Loucy (cell line): ENCODE data around the gene HOXD8.

ENCODE experiments used
- H2AFZ ChIP-seq: fragments of 200-600 bp; sonication (generic); 2 replicates; pipeline ENCODE4 v1.6.0; 2016; ENCODE audit warnings: antibody characterized with exemption, mild to moderate bottlenecking, low read length, moderate library complexity
- H3F3A ChIP-seq: fragments of 200-600 bp; 2 replicates; pipeline ENCODE4 v1.6.0; 2016; ENCODE audit warnings: antibody characterized with exemption, low read depth, mild to moderate bottlenecking
- H3K27me3 ChIP-seq: fragments of 200-600 bp; sonication (generic); 2 replicates; pipeline ENCODE4 v1.6.1; 2014; ENCODE audit warnings: low read length, mild to moderate bottlenecking; ENCODE audit not compliant: insufficient read depth, poor library complexity, severe bottlenecking
- H3K36me3 ChIP-seq: fragments of 200-600 bp; sonication (generic); 2 replicates; pipeline ENCODE4 v1.6.1; 2016; ENCODE audit warnings: low read length; ENCODE audit not compliant: insufficient read depth
- H3K4me1 ChIP-seq: fragments of 200-600 bp; sonication (generic); 2 replicates; pipeline ENCODE4 v1.5.1; 2014; ENCODE audit warnings: low read length, mild to moderate bottlenecking; ENCODE audit not compliant: insufficient read depth, poor library complexity, severe bottlenecking
- H3K4me2 ChIP-seq: fragments of 200-600 bp; sonication (generic); 2 replicates; pipeline ENCODE4 v1.6.0; 2014; ENCODE audit warnings: antibody characterized with exemption, low read length, low read depth, mild to moderate bottlenecking; ENCODE audit not compliant: poor library complexity, severe bottlenecking
- H3K4me3 ChIP-seq: fragments of 200-600 bp; sonication (generic); 2 replicates; pipeline ENCODE4 v1.5.1; 2014; ENCODE audit warnings: low read length, mild to moderate bottlenecking, mixed read lengths; ENCODE audit not compliant: poor library complexity, severe bottlenecking
- H3K79me2 ChIP-seq: fragments of 200-600 bp; sonication (generic); 2 replicates; pipeline ENCODE4 v1.6.1; 2014; ENCODE audit warnings: low read length; ENCODE audit not compliant: insufficient read depth
- H3K9ac ChIP-seq: fragments of 200-600 bp; sonication (generic); 2 replicates; pipeline ENCODE4 v1.6.0; 2014; ENCODE audit warnings: mild to moderate bottlenecking, low read depth, low read length, moderate library complexity; ENCODE audit not compliant: poor library complexity, severe bottlenecking
- H3K9me2 ChIP-seq: fragments of 200-600 bp; sonication (generic); replicated peaks from 2 replicates; pipeline ENCODE4 v1.6.1; 2016; ENCODE audit warnings: low read depth, low read length, mixed read lengths
- H3K9me3 ChIP-seq: fragments of 200-600 bp; sonication (generic); 2 replicates; pipeline ENCODE4 v1.6.1; 2014; ENCODE audit warnings: mild to moderate bottlenecking, antibody characterized with exemption, low read length, low read depth; ENCODE audit not compliant: insufficient read depth
- H4K20me1 ChIP-seq: fragments of 200-600 bp; sonication (generic); 2 replicates; pipeline ENCODE4 v1.6.0; 2014; ENCODE audit warnings: antibody characterized with exemption, low read length, mild to moderate bottlenecking; ENCODE audit not compliant: insufficient read depth, poor library complexity, severe bottlenecking
- EZH2phosphoT487 ChIP-seq: fragments of 200-600 bp; IDR thresholded peaks from 2 replicates; pipeline ENCODE4 v1.6.1; 2018; ENCODE audit warnings: antibody characterized with exemption, mild to moderate bottlenecking, moderate library complexity, borderline replicate concordance
- TF ChIP-seq, protein P1 (sequence below): fragments of 200-600 bp; sonication (generic); conservative IDR thresholded peaks from 2 replicates; pipeline ENCODE4 v1.5.1; 2014; ENCODE audit warnings: mild to moderate bottlenecking, antibody characterized with exemption, low read length

The HOXD8 gene

GRCh38 chr2:176101842-176102241 lies 27.7 kb upstream of the HOXD8 start:
- H3F3A ChIP-seq, result no peaks in the 10 kb centered on the region
- H3K9me2 ChIP-seq, result no peaks in the 10 kb centered on the region
- no peak overlapping the region for H2AFZ ChIP-seq
- no peak overlapping the region for H3K4me3 ChIP-seq
- H3K9me3 ChIP-seq, result no peaks in the 10 kb centered on the region
- no peaks in the 10 kb centered on the region for H3K27me3 ChIP-seq
- H3K36me3 ChIP-seq, result no peaks in the 10 kb centered on the region
- no peak for TF ChIP-seq EZH2phosphoT487
- TF ChIP-seq, protein P1, sequence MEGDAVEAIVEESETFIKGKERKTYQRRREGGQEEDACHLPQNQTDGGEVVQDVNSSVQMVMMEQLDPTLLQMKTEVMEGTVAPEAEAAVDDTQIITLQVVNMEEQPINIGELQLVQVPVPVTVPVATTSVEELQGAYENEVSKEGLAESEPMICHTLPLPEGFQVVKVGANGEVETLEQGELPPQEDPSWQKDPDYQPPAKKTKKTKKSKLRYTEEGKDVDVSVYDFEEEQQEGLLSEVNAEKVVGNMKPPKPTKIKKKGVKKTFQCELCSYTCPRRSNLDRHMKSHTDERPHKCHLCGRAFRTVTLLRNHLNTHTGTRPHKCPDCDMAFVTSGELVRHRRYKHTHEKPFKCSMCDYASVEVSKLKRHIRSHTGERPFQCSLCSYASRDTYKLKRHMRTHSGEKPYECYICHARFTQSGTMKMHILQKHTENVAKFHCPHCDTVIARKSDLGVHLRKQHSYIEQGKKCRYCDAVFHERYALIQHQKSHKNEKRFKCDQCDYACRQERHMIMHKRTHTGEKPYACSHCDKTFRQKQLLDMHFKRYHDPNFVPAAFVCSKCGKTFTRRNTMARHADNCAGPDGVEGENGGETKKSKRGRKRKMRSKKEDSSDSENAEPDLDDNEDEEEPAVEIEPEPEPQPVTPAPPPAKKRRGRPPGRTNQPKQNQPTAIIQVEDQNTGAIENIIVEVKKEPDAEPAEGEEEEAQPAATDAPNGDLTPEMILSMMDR, result no peak
- peaks cover 6% of the 10 kb centered on the region for H3K4me1 ChIP-seq
- no peaks in the 10 kb centered on the region for H4K20me1 ChIP-seq
- H3K9ac ChIP-seq, result no peak overlapping the region
- no peak overlapping the region for H3K4me2 ChIP-seq
- H3K79me2 ChIP-seq, result no peaks in the 10 kb centered on the region

- Histone ChIP-seq H3K9me3 (no peaks in the 10 kb centered on the region), H3K4me3 (no peak overlapping the region), H2AFZ (no peak overlapping the region), H3K27me3 (no peaks in the 10 kb centered on the region), H3K9me2 (no peaks in the 10 kb centered on the region), H3K9ac (no peak overlapping the region), H3F3A (no peaks in the 10 kb centered on the region), H3K79me2 (no peaks in the 10 kb centered on the region), H3K36me3 (no peaks in the 10 kb centered on the region), H3K4me1 (peaks cover 3% of the 10 kb centered on the region), H3K4me2 (no peak overlapping the region), H4K20me1 (no peaks in the 10 kb centered on the region)
- no peak for TF ChIP-seq EZH2phosphoT487
- TF ChIP-seq, protein P1, result no peak
Observed at GRCh38 chr2:176102309-176102866, 27.1 kb upstream of the HOXD8 start.

DNA sequence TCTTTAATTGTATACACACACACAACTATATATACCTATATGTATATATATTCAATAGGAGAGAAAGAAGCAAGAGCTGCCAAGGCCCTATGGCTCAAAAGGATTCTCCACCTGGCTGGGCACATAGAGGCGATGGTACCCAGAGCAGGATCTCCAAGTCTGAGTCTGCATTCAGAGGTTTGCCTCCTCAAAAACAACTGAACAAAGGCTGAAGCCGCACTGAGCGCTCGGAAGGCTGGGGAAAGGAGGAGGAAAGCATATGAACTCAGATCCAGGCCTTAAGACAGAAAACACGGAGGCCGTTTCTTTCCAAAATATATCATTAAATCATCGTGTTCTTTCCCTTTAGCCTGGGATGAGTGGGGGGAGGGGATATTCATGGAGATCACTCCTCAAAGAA lies 26.3 kb upstream of the HOXD8 start:
- Histone ChIP-seq H3K4me2 (no peak overlapping the region), H3K4me1 (peaks cover 3% of the 10 kb centered on the region), H4K20me1 (no peaks in the 10 kb centered on the region), H3K27me3 (no peaks in the 10 kb centered on the region), H2AFZ (no peak overlapping the region), H3F3A (no peaks in the 10 kb centered on the region), H3K79me2 (no peaks in the 10 kb centered on the region), H3K9me3 (no peaks in the 10 kb centered on the region), H3K36me3 (no peaks in the 10 kb centered on the region), H3K4me3 (no peak overlapping the region), H3K9ac (no peak overlapping the region), H3K9me2 (no peaks in the 10 kb centered on the region)
- TF ChIP-seq, protein P1, result no peak
- TF ChIP-seq EZH2phosphoT487, result no peak
